Activated CD4-positive, alpha-beta T cell treated with anti-CD3 and anti-CD28 coated beads for 1 hour (primary cell): Measurements from ENCODE around the gene JAZF1.

Experiments used
- DNase-seq: peaks from one replicate; pipeline ENCODE4 v3.0.0-alpha.2; 2020

JAZF1 gene

GRCh38 chr7:27955011-27955410, 225.6 kb downstream of the JAZF1 start:
- DNase-seq: no peak

GRCh38 chr7:27953777-27954176, 226.8 kb downstream of the JAZF1 start:
- no peak for DNase-seq

GRCh38 chr7:27953361-27953760, 227.2 kb downstream of the JAZF1 start:
- DNase-seq: no peak

- no peak for DNase-seq
Observed at GRCh38 chr7:27952456-27953285, 227.9 kb downstream of the JAZF1 start.

- DNase-seq: no peak
Observed at GRCh38 chr7:27950123-27950522, 230.5 kb downstream of the JAZF1 start.

- no peak for DNase-seq
Observed at GRCh38 chr7:27948861-27949260, 231.7 kb downstream of the JAZF1 start.

GRCh38 chr7:27947586-27948278, 232.9 kb downstream of the JAZF1 start:
- no peak for DNase-seq

GRCh38 chr7:27946351-27946750, 234.2 kb downstream of the JAZF1 start:
- DNase-seq: no peak

GRCh38 chr7:27945058-27945795, 235.4 kb downstream of the JAZF1 start:
- DNase-seq: no peak

GRCh38 chr7:27944643-27945042, 236.0 kb downstream of the JAZF1 start:
- DNase-seq: no peak

- no peak for DNase-seq
Observed at GRCh38 chr7:27943241-27943640, 237.4 kb downstream of the JAZF1 start.

GRCh38 chr7:27942711-27943110, 237.9 kb downstream of the JAZF1 start:
- no peak for DNase-seq

GRCh38 chr7:27941522-27941921, 239.1 kb downstream of the JAZF1 start:
- no peak for DNase-seq

- DNase-seq: no peak
Observed at GRCh38 chr7:27940341-27940740, 240.3 kb downstream of the JAZF1 start.

- DNase-seq: no peak
Observed at GRCh38 chr7:27939893-27940292, 240.7 kb downstream of the JAZF1 start.

GRCh38 chr7:27936768-27937102, 243.9 kb downstream of the JAZF1 start:
- no peak for DNase-seq

- no peak for DNase-seq
Observed at GRCh38 chr7:27936047-27936767, 244.4 kb downstream of the JAZF1 start.

GRCh38 chr7:27933671-27934565, 246.7 kb downstream of the JAZF1 start:
- no peak for DNase-seq

GRCh38 chr7:27930910-27931476, 249.6 kb downstream of the JAZF1 start:
- DNase-seq: no peak

GRCh38 chr7:27929127-27929526, 251.5 kb downstream of the JAZF1 start:
- DNase-seq: no peak

- no peak for DNase-seq
Observed at GRCh38 chr7:27928001-27928400, 252.6 kb downstream of the JAZF1 start.
